ENCODE data around the gene RAB23. TPM values are rescaled to one million over a fixed set of nuclear protein-coding genes. Genes with fewer than 3 reads are reported as not detected.

RAB23 gene
- total and polyA plus RNA-seq, 12 donors = 2.3 to 14.7 (median 5.6) TPM

- Histone ChIP-seq H3K36me3 (replicated peaks in 1 of 2) (no peaks in the 10 kb centered on the region), H3K4me3 (peak overlapping the region in 2 of 4 donors; percentile 97), H3K27me3 (no peaks in the 10 kb centered on the region), H3K4me1 (replicated peaks in 1 of 2) (peaks cover 0 to 5% of the 10 kb centered on the region in 2 donors), H3K9me3 (replicated peaks in 1 of 3) (no peaks in the 10 kb centered on the region), H3K27ac (peak overlapping the region in 1 of 5 donors; percentile 75)
- 32 to 43% (median 35%) methylated on average over 5 of the region's 5 CpGs for WGBS, 4 donors
- intact Hi-C loops (cut with DNase I) = loop anchor here in 1 of 2 donors (10.0 kb wide), 1 partner anchor 48 kb away; the partner anchor contains the start of gene BAG2
- DNase-seq = no peak
- TF ChIP-seq CTCF (IDR thresholded peaks at IDR 0.05) (no peak), POLR2A (IDR thresholded peaks at IDR 0.05) (no peak)
Measured at GRCh38 chr6:57222743-57223077, 603 bp upstream of the RAB23 start.

GRCh38 chr6:57221191-57221935, 744 bp downstream of the RAB23 start:
- peak overlapping the region in 3 of 5 donors; percentile 31 to 75 (median 38) for H3K27ac ChIP-seq
- TF ChIP-seq POLR2A (IDR thresholded peaks at IDR 0.05) (no peak), CTCF (IDR thresholded peaks at IDR 0.05) (peak in 5 of 6 experiments; percentile 41 to 58 (median 48))
- DNase-seq = peak; percentile 35 to 62 (median 49)

GRCh38 chr6:57220083-57220703, 1.9 kb downstream of the RAB23 start:
- peaks cover 0 to 5% of the 10 kb centered on the region in 2 donors for H3K4me1 ChIP-seq (replicated peaks in 1 of 2)
- no peak for DNase-seq
- intact Hi-C loops (cut with DNase I) = loop anchor here in 1 of 2 donors (10.0 kb wide), 1 partner anchor 45 kb away; the partner anchor contains the start of gene BAG2
- no peaks in the 10 kb centered on the region for H3K27me3 ChIP-seq
- H3K27ac ChIP-seq = no peak overlapping the region
- whole genome bisulfite sequencing, 4 donors = 96 to 99% (median 98%) methylated on average over 2 of the region's 2 CpGs
- no peaks in the 10 kb centered on the region for H3K36me3 ChIP-seq (replicated peaks in 1 of 2)
- H3K4me3 ChIP-seq = no peak overlapping the region
- no peak for TF ChIP-seq POLR2A (IDR thresholded peaks at IDR 0.05)
- no peak for TF ChIP-seq CTCF (IDR thresholded peaks at IDR 0.05)
- H3K9me3 ChIP-seq (replicated peaks in 1 of 3) = no peaks in the 10 kb centered on the region

More at GRCh38 chr6:57221191-57221935, 744 bp downstream of the RAB23 start:
- peaks cover 0 to 5% of the 10 kb centered on the region in 2 donors for H3K4me1 ChIP-seq (replicated peaks in 1 of 2)
- intact Hi-C loops (cut with DNase I) = loop anchor here in 1 of 2 donors (10.0 kb wide), 1 partner anchor 47 kb away; the partner anchor contains the start of gene BAG2
- no peaks in the 10 kb centered on the region for H3K36me3 ChIP-seq (replicated peaks in 1 of 2)
- H3K27me3 ChIP-seq = no peaks in the 10 kb centered on the region
- peak overlapping the region; percentile 13 to 97 (median 78) for H3K4me3 ChIP-seq
- 0 to 1% (median 0%) methylated on average over 11 to 38 of the region's 38 CpGs for WGBS, 4 donors
- H3K9me3 ChIP-seq (replicated peaks in 1 of 3) = no peaks in the 10 kb centered on the region

- no peak for TF ChIP-seq CTCF (IDR thresholded peaks at IDR 0.05)
- TF ChIP-seq POLR2A (IDR thresholded peaks at IDR 0.05) = no peak
- H3K4me3 ChIP-seq = no peak overlapping the region
- H3K27ac ChIP-seq = no peak overlapping the region
- H3K9me3 ChIP-seq (replicated peaks in 1 of 3) = no peaks in the 10 kb centered on the region
- no peaks in the 10 kb centered on the region for H3K27me3 ChIP-seq
- DNase-seq = no peak
- 96 to 98% (median 97%) methylated on average over 11 of the region's 11 CpGs for WGBS, 4 donors
- no peaks in the 10 kb centered on the region for H3K36me3 ChIP-seq (replicated peaks in 1 of 2)
- H3K4me1 ChIP-seq (replicated peaks in 1 of 2) = peaks cover 0 to 5% of the 10 kb centered on the region in 2 donors
- intact Hi-C loops (cut with DNase I) = no loop called here
Measured at GRCh38 chr6:57217270-57217669, 4.8 kb downstream of the RAB23 start.
